Measurements from ENCODE around the gene APOO. TPM values are rescaled to one million over a fixed set of nuclear protein-coding genes. Genes with fewer than 3 reads are reported as not detected.

The APOO gene
- total RNA-seq, 1 experiment from 2014 or later: 23.4 TPM

DNA sequence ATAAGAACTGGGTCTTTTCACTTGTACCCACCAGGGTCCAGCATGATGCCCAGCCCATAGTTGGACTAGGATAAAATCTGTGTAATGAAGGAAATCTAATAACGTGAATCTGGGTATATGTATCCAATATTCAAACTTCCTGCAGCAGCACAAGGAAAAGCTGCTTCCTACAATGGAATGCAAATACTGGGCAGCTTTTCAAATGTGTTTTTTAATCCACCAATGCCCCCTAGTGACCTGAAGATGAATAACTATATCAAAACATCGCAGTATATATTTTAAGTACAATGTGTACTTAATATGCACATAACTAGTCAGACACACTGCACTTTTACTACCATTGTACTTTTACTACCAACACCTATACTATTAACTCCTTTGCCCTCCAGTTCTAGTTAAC lies 5.3 kb downstream of the APOO start:
- Histone ChIP-seq H3K36me3 (ENCODE audit: control insufficient read depth, insufficient read depth, low read length) (no peaks in the 10 kb centered on the region), H3K4me3 (ENCODE audit: low read depth, low read length) (no peak overlapping the region; the same call in 1 of the 2 replicates), H3K9me3 (no peaks in the 10 kb centered on the region), H3K27me3 (replicated peaks; ENCODE audit: control insufficient read depth, insufficient read depth, low read length) (no peaks in the 10 kb centered on the region), H3K4me1 (peaks cover 18% of the 10 kb centered on the region)
- BruUV-seq (replicated peaks): no TSS peak
- Mint-ChIP-seq H3K27ac (ENCODE audit: unreplicated experiment) (no peak overlapping the region), H3K36me3 (ENCODE audit: insufficient read depth, unreplicated experiment) (no peaks in the 10 kb centered on the region), H3K9me3 (ENCODE audit: unreplicated experiment) (no peaks in the 10 kb centered on the region), H3K4me3 (ENCODE audit: unreplicated experiment) (no peak overlapping the region), H3K27me3 (ENCODE audit: insufficient read depth, unreplicated experiment) (no peaks in the 10 kb centered on the region), H3K4me1 (ENCODE audit: low read depth, unreplicated experiment) (peaks cover 8% of the 10 kb centered on the region)
- intact Hi-C loops (cut with micrococcal nuclease; ENCODE audit: unreplicated experiment): loop anchor here (1.0 kb wide), 2 partner anchors 120 to 208 kb away; no protein-coding TSS in a partner anchor
- ChIA-PET CTCF (interaction anchor here (0.7 to 2.4 kb wide), 12 partner anchors 10 to 628 kb away, joined by 3 to 53 read pairs (median 6); partner anchors contain the start of genes ACOT9 and SAT1), POLR2A (interaction anchor here (0.6 to 2.3 kb wide), 6 partner anchors 95 to 208 kb away, joined by 3 to 31 read pairs (median 5); partner anchors contain the start of genes ACOT9 and SAT1)
- TF ChIP-seq, protein P1, sequence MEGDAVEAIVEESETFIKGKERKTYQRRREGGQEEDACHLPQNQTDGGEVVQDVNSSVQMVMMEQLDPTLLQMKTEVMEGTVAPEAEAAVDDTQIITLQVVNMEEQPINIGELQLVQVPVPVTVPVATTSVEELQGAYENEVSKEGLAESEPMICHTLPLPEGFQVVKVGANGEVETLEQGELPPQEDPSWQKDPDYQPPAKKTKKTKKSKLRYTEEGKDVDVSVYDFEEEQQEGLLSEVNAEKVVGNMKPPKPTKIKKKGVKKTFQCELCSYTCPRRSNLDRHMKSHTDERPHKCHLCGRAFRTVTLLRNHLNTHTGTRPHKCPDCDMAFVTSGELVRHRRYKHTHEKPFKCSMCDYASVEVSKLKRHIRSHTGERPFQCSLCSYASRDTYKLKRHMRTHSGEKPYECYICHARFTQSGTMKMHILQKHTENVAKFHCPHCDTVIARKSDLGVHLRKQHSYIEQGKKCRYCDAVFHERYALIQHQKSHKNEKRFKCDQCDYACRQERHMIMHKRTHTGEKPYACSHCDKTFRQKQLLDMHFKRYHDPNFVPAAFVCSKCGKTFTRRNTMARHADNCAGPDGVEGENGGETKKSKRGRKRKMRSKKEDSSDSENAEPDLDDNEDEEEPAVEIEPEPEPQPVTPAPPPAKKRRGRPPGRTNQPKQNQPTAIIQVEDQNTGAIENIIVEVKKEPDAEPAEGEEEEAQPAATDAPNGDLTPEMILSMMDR (IDR thresholded peaks at IDR 0.05; ENCODE audit: insufficient read depth in 1 of 2, low read depth in 1 of 2, low read length in 1 of 2, severe bottlenecking in 1 of 2, unreplicated experiment in 1 of 2): peak; percentile 31 to 43
- DNase-seq: peak in 1 of 2 experiments; percentile 42

DNA sequence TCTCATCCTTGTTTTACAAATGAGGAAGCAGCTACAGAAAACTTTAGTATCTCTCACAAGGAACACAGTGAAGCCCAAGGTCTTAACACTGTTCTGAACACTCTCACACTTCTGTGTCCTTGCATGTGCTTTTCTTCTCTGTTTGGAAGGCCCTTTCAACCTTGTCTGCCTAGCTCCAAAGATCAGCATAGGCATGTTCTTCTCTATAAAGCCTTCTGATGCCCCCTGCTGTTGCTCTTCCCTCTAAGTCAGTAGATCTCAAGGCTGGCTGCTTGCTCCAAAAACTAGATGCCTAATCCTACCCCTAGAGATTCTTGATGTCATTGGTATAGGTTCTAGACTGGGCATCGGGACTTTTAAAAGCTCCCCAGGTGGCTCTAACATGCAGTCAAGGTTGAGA lies 5.9 kb downstream of the APOO start:
- Mint-ChIP-seq H3K9me3 (ENCODE audit: unreplicated experiment) (no peaks in the 10 kb centered on the region), H3K27ac (ENCODE audit: unreplicated experiment) (no peak overlapping the region), H3K36me3 (ENCODE audit: insufficient read depth, unreplicated experiment) (no peaks in the 10 kb centered on the region), H3K4me3 (ENCODE audit: unreplicated experiment) (no peak overlapping the region), H3K4me1 (ENCODE audit: low read depth, unreplicated experiment) (peaks cover 8% of the 10 kb centered on the region), H3K27me3 (ENCODE audit: insufficient read depth, unreplicated experiment) (no peaks in the 10 kb centered on the region)
- no peaks in the 10 kb centered on the region for H3K9me3 ChIP-seq
- ChIA-PET CTCF (interaction anchor here (0.5 to 2.4 kb wide), 20 partner anchors 10 to 628 kb away, joined by 3 to 53 read pairs (median 4); partner anchors contain the start of genes ACOT9 and SAT1), POLR2A (interaction anchor here (0.5 to 2.3 kb wide), 8 partner anchors 57 to 208 kb away, joined by 3 to 31 read pairs (median 4); partner anchors contain the start of genes ACOT9 and SAT1)
- H3K4me1 ChIP-seq: peaks cover 18% of the 10 kb centered on the region
- H3K27me3 ChIP-seq (replicated peaks; ENCODE audit: control insufficient read depth, insufficient read depth, low read length): no peaks in the 10 kb centered on the region
- TF ChIP-seq, protein P1 (IDR thresholded peaks at IDR 0.05; ENCODE audit: insufficient read depth in 1 of 2, low read depth in 1 of 2, low read length in 1 of 2, severe bottlenecking in 1 of 2, unreplicated experiment in 1 of 2): peak in 1 of 2 experiments; percentile 60
- H3K36me3 ChIP-seq (ENCODE audit: control insufficient read depth, insufficient read depth, low read length): no peaks in the 10 kb centered on the region
- no peak overlapping the region; the same call in 1 of the 2 replicates for H3K4me3 ChIP-seq (ENCODE audit: low read depth, low read length)
- peak; percentile 50 to 58 for DNase-seq
- no TSS peak for BruUV-seq (replicated peaks)
- intact Hi-C loops (cut with micrococcal nuclease; ENCODE audit: unreplicated experiment): loop anchor here (1.0 to 2.0 kb wide), 4 partner anchors 30 to 208 kb away; no protein-coding TSS in a partner anchor

DNA sequence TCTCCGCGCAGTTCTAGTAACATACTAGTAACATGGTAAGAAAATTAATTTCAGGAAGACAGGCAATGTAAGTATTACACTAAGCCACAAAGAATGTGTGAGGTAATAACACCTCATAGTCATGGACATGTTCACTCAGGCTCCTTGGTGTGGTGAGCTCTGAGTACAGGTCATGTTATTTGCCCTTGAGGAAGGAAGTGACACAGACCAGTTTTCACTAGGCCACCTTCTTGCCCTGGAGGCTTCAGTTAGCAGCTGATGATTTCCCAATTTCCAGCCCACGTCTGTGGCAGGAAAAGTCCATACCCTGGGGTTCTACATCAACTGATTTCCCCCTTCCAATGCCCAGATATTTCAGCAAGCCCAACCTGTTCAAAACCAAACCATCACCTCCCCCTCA lies 6.7 kb downstream of the APOO start:
- no peak overlapping the region for H3K4me3 ChIP-seq (ENCODE audit: low read depth, low read length)
- Mint-ChIP-seq H3K27ac (ENCODE audit: unreplicated experiment) (no peak overlapping the region), H3K9me3 (ENCODE audit: unreplicated experiment) (no peaks in the 10 kb centered on the region), H3K4me3 (ENCODE audit: unreplicated experiment) (no peak overlapping the region), H3K36me3 (ENCODE audit: insufficient read depth, unreplicated experiment) (no peaks in the 10 kb centered on the region), H3K27me3 (ENCODE audit: insufficient read depth, unreplicated experiment) (no peaks in the 10 kb centered on the region), H3K4me1 (ENCODE audit: low read depth, unreplicated experiment) (peaks cover 8% of the 10 kb centered on the region)
- H3K36me3 ChIP-seq (ENCODE audit: control insufficient read depth, insufficient read depth, low read length): no peaks in the 10 kb centered on the region
- H3K27me3 ChIP-seq (replicated peaks; ENCODE audit: control insufficient read depth, insufficient read depth, low read length): no peaks in the 10 kb centered on the region
- ChIA-PET CTCF (interaction anchor here (0.5 to 2.4 kb wide), 12 partner anchors 11 to 209 kb away, joined by 3 to 53 read pairs (median 6); partner anchors contain the start of genes ACOT9 and SAT1), POLR2A (interaction anchor here (2.3 kb wide), 1 partner anchor 118 kb away, joined by 31 read pairs; the partner anchor contains the start of gene SAT1)
- intact Hi-C loops (cut with micrococcal nuclease; ENCODE audit: unreplicated experiment): loop anchor here (1.0 to 2.0 kb wide), 2 partner anchors 29 to 78 kb away; no protein-coding TSS in a partner anchor
- TF ChIP-seq, protein P1 (IDR thresholded peaks at IDR 0.05; ENCODE audit: insufficient read depth in 1 of 2, low read depth in 1 of 2, low read length in 1 of 2, severe bottlenecking in 1 of 2, unreplicated experiment in 1 of 2): no peak
- H3K9me3 ChIP-seq: no peaks in the 10 kb centered on the region
- DNase-seq: peak; percentile 15 to 39
- peaks cover 18% of the 10 kb centered on the region for H3K4me1 ChIP-seq
- BruUV-seq (replicated peaks): no TSS peak

Measured in Caco-2 (cell line).